SK-N-MC (cell line): Measurements from ENCODE around the gene PLA2G5.

Source experiments
- EZH2 ChIP-seq: fragments of 200-600 bp; sonication (generic); IDR thresholded peaks from one replicate; pipeline ENCODE4 v1.6.1; 2017; ENCODE audit warnings: antibody characterized with exemption
- POLR2AphosphoS5 ChIP-seq: IDR thresholded peaks from 2 replicates; pipeline ENCODE4 v1.6.1; 2012; ENCODE audit warnings: mild to moderate bottlenecking, low read depth, low read length, borderline replicate concordance

DNA sequence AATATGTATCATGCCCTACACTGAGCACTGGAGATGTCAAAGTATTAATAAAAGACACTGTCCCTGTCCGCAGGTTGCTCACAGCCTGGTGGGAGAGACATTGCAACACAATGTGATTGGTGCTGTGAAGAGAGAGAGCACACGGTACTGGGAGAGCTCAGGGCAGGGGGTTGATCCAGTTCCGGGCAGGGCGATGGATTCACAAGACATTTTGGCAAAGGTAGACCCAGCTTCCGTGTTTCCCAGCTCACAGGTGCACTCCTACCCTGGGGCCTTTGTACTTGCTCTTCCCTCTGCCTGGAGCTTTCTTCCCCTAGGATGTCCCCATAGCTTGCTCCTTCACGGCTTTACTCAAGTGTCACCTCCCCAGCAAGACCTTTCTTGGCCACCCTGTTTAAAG is 1.4 kb downstream of the PLA2G5 start:
- no peak for TF ChIP-seq EZH2
- no peak for TF ChIP-seq POLR2AphosphoS5
